Inflammatory macrophage treated with lipopolysaccharide for 4 hours (primary cell): ENCODE measurements around the gene MMP24.
"Not testable (repeated sequence)": the region's sequence is repeated elsewhere in the genome, so short reads cannot be mapped to it uniquely, and the experiment has no call there.

Experiments used
- DNase-seq: peaks from one replicate; pipeline ENCODE4 v3.0.0-alpha.2; 2020

Gene MMP24

DNA sequence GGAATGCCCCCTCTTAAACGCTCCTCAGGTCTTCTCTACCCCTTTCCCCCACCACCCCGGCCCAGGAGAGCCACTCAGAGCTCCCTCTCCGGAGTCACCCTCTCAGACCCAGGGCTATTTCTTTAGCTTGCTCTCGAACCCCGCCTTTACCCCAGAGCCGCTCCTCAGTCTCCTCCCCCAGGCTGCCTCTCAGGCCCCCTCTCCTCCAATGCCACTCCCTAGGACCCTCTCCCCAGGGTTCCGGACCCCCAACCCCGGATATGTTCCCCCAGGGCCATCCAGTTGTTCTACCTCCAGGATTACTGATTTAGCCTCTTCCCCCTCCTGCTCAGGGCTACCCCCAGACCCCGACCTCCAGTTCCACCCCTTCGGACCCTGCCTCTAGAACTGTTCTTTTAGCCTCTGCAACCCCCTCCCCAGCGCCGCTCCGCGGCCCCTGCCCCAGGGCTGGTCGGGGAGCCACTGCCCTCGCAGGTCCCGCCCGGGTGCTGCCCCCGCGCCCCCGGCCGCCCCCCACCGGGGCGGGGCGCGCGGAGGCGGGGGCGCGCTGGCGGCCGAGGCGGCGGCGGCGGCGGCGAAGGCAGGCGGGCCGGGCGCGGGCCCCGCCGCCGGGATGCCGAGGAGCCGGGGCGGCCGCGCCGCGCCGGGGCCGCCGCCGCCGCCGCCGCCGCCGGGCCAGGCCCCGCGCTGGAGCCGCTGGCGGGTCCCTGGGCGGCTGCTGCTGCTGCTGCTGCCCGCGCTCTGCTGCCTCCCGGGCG lies at the start of gene MMP24:
MMP24 (plus strand) TSS at position 565 of the 758 bp plus-strand sequence; CDS start at position 614, 49 bp downstream.
- no peak for DNase-seq

DNA sequence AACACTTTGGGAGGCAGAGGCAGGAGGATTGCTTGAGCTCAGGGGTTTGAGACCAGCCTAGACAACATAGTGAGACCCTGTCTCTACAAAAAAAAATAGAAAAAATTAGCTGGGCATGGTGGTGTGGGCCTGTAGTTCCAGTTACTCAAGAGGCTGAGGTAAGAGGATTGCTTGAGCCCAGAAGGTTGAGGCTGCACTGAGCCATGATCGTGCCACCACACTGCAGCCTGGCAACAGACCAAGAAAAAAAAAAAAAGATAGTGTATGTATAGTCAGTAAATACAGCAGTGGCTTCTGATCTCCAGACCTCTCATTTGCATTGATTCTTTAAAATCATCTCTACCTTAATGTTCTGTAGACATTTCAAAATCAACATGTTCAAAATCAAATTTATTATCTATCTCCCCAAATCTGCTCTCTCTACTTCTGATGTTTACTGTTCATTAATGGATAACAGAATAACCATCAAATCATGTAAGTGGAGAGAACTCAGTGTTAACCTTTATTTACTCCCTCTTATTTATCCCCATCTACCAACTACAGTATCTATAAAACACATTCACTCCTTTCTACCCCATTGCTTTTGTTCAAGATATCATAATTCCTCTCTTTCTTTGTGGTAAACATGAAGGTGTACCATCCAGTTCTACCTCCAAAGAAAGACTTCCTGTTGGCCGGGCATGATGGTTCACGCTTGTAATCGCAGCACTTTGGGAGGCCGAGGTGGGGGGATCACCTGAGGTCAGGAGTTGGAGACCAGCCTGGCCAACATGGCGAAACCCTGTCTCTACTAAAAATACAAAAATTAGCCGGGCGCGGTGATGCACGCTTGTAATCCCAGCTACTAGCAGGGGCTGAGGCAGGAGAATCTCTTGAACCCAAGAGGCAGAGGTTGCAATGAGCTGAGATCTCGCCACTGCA lies 46.9 kb upstream of the MMP24 start:
- DNase-seq: no peak

DNA sequence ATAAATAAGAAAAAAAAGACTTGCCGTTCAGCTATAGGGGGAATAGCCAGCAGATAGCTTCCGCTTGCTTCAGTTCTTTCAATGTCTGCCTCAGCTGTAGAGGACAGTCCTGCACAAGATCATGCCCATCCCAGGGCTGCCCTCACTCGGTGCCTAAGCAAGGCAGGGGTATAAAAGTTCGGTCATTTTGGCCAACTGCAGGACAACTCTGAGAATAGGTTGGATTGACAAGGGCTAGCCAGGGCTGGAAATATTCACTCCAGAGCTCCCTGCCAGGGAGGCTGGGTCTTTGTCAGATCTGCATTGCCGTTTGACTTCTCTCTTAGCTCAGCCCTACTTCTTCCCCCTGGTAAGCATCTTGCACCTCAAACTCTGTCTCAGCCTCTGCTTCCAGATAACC lies 46.2 kb upstream of the MMP24 start:
- DNase-seq: no peak

DNA sequence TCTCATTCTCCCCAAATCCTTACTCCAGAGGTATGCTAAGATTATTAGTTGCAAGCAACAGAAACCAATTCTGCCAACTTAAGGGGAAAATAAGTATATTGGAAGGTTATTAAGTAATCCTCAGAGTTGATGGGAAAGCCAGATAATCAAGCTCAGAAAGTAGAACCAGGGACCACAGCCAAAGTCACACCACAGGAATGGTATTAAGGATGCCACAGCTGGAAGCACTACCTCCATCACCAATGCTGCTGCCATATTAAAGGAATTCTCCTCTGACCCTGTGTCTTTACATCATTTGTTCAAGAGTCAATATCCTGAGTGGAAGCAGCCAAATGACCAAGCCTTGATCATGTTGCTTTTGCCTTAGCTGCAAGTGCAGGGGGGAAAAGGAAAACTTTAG lies 44.8 kb upstream of the MMP24 start:
- DNase-seq: no peak

DNA sequence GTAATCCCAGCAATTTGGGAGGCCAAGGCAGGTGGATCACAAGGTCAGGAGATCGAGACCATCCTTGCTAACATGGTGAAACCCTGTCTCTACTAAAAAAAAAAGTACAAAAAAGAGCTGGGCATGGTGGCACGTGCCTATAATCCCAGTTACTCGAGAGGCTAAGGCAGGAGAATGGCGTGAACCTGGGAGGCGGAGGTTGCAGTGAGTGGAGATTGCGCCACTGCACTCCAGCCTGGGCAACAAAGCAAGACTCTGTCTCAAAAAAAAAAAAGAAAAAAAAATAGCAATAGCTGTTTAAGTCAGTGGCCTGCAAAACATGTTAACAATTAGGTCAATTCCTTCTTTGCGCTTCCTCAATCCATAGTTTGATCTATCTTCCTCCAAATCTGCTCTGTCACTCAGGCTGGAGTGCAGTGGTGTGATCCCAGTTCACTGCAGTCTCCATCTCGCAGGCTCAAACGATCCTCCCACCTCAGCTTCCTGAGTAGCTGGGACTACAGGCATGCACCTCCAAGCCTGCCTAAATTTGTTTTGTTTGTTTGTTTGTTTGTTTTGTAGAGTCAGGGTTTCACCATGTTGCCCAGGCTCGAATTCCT lies 39.7 kb upstream of the MMP24 start:
- not testable (repeated sequence) for DNase-seq

DNA sequence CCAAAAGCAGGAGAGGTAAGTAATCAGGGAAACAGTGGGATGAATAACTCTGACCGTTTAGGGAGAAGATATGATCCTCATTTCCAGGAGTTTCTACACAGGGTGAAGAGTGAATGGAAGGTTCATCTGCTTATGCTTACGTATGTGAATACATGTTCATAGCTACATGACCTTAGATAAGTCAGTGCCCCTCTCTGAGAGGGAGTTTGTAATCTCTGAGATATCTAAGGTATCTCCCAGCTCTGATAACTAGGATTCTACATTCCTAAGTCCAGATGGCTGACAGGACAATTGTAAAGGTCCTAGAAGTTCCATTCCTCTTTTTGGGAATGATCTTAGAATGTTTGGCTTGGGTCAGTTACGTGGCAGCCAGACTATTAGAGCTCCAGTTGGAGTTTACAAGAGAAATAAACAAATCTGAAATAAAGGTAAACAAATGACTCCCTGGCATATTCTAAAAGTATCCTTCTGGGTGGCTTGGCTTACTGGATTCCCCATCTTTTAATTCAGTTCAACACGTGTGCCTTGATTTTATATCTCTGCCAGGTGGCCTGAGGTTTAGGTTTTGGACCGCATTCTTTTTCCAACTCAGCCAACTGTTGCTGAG lies 38.8 kb upstream of the MMP24 start:
- no peak for DNase-seq

DNA sequence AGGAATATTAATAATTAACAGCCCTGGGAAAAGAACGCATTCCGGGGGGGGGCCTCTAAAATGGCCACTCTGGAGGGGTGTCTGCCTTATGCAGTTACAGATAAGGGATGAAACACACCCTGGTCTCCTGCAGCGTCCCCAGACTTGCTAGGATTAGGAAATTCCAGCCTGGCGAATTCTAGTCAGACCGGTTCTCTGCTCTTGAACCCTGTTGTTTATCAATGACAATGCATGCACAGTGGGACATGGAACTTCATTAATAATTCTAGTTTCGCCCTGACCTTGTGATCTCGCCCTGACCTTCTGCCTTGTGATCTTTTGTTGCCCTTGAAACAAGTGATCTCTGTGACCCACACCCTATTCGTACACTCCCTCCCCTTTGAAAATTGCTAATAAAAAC lies 37.3 kb upstream of the MMP24 start:
- DNase-seq: not testable (repeated sequence)

DNA sequence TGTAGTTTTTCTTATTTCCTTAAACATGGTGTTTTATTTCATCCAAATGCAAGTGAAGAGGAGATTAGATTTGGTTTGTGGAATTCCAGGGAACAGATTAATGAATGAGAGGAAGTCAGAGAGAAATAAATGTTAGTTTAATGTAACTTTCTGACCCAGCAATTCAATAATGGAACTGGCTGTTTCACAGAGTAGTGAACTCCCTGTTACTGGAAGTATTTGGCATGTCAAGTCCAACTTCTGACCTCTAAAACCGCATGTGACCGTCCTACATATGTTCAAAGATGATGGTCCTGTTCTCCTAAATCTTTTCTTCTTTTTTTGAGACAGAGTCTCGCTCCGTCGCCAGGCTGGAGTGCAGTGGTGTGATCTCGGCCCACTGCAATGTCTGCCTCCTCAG lies 35.9 kb upstream of the MMP24 start:
- no peak for DNase-seq

DNA sequence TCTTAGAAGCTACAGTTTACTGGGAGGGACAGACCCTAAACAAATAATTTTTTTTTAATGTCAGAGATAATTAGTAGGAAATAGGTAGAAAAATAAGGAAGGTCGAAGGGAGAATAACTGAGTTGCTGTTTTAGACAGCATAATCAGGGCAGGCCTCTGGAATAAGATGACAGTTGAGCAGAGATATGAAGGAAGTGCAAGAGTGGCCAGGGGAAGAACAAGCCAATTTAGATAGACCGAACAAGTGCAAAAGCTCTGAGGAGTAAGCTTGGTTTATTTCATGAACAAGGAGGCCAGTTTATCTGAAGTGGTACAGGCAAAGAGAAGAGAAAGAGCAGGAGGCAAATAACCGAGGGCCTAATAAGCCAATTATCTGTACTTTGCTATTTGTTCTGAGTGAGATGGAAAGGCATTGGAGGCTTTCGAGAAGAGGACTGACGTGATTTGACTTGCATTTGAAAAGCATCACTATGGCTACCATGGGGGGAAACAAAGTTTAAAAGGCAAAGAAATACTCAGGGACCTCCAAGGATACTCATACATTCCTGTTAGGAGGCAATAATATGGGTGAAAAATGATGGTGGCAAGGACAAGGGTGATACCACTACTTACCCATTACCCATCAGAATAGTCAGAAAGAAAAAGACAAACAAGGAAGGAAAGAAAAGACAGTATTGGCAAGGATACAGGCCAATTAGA lies 34.9 kb upstream of the MMP24 start:
- DNase-seq: no peak

DNA sequence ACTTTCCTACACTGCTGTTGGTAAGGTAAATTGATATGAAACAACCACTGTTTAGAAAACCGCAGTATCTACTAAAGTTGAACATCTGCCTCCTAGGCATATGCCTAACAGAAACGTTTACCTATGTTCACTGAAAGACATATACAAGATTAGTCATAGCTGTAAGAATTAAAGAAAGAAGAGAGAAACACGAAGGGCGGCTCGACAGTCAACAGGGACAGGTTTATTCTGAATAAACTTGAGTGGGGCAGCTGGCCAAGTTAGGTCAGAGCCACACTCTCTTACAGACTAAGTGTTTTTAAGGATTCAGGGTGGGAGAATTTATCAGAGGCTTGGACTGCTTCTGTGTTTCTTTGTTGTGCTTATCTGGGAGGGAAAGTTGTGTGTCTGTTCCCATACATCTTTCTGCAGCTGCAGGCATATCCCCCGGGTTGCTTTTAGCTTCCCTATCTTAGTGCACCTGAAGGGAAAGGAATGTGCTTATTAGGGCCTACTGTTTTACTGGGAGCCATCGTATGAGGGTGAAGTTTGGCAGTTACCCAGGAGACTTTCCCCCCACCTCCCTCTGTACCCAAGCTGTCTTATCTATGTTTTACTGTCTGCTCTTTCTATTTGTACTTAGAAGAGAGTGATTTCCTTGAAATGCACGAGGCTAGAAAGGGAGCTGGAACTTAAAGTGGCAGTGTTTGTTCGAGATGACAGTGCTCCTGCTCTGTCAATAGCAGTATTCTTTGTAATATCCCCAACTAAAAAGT lies 34.2 kb upstream of the MMP24 start:
- DNase-seq: no peak

DNA sequence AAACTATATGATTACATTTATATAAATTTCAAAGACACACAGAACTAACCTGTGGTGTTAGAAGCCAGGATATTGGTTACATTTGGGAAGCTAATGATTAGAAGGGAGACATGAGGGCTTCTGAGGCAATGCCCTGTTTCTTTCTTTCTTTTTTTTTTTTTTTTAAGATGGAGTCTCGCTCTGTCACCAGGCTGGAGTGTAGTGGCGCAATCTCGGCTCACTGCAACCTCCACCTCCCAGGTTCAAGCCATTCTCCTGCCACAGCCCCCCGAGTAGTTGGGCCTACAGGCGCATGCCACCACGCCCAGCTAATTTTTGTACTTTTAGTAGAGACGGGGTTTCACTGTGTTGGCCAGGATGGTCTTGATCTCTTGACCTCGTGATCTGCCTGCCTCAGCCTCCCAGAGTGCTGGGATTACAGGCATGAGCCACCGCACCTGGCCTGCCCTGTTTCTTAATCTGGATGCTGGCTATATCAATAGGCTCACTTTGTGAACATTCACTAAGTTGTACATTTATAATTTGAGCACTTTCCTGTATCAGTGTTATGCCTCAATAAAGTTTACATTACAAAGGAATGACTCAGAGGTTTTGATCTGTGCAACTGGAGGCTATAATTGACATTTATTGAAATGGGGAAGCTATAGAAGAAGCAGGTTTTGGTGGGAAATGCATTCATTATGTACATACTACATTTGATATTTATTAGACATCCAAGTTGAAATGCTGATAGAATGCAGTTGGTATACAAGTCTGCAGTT lies 33.3 kb upstream of the MMP24 start:
- not testable (repeated sequence) for DNase-seq

DNA sequence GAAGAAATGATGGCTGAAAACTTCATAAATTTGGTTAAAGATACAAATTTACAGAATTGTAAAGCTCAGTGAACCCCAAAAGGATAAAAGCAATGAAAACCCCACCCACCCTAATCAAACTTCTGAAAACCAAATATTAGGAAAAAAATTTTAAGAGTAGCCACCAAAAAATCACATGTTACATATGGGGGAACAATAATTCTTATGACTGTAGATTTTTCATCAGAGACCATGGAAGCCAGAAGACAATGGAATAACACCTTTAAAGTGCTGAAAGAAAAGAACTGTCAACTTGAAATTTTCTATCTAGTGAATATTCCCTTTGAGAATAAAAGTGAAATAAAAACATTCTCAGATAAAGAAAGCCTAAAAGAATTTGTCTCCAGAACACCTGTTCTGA lies 30.2 kb upstream of the MMP24 start:
- DNase-seq: no peak

DNA sequence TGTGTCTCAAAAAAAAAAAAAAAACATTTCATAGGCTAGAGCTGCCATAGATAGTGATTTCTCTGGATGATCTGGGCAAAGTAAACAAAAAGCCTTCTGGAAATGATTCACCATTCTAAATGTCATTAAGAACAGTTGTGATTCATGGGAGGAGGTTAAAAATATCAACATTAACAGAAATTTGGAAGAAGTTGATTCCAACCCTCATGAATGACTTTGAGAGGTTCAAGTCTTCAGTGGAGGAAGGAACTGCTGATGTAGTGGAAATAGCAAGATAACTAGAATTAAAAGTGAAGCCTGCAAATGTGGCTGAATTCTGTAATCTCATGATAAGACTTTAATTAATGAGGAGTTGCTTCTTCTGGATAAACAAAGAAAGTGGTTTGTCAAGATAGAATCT lies 26.8 kb upstream of the MMP24 start:
- peak; percentile 27 for DNase-seq

DNA sequence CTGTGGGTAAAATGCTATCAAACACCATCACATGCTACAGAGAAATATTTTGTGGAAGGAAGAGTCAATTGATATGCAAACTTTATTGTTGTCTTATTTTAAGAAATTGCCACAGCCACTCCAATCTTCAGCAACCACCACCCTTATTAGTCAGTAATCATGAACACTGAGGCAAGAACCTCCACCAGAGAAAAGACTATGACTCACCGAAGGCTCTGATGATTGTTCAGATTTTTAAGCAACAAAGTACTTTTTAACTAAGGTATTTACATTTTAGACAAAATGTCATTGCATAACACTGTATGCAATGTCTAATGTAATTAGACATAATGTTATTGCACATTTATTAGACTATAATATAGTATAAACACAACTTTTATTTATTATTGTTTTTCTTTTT lies 26.2 kb upstream of the MMP24 start:
- DNase-seq: peak; percentile 89

DNA sequence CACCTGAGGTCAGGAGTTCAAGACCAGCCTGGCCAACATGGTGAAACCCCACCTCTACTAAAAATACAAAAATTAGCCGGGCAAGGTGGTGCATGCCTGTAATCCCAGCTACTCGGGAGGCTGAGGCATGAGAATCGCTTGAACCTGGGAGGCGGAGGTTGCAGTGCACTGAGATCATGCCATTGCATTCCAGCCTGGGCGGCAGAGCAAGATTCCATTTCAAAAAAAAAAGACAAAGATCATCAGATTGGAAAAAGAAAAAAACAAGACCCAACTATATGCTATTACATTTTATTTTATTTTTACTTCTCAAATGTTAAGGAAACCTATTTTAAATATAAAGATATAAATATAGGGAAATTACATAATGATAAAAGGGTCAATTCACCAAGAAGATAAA lies 25.0 kb upstream of the MMP24 start:
- DNase-seq: not testable (repeated sequence)

DNA sequence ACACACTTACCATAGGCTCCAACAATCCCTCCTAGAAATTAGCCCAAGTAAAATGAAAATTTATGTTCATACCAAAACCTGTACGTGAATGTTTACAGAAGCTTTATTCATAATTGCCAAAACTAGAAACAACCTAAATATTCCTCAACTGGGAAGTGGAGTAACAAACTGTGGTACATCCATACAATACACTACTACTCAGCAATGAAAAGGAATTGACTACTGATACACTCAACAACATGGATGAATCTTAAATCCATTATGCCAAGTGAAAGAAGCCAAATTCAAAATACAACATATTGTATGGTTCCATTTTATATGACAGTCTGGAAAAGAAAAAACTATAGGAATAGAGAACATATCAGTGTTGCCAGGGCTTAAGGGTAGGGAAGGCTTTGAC lies 19.7 kb upstream of the MMP24 start:
- DNase-seq: no peak

DNA sequence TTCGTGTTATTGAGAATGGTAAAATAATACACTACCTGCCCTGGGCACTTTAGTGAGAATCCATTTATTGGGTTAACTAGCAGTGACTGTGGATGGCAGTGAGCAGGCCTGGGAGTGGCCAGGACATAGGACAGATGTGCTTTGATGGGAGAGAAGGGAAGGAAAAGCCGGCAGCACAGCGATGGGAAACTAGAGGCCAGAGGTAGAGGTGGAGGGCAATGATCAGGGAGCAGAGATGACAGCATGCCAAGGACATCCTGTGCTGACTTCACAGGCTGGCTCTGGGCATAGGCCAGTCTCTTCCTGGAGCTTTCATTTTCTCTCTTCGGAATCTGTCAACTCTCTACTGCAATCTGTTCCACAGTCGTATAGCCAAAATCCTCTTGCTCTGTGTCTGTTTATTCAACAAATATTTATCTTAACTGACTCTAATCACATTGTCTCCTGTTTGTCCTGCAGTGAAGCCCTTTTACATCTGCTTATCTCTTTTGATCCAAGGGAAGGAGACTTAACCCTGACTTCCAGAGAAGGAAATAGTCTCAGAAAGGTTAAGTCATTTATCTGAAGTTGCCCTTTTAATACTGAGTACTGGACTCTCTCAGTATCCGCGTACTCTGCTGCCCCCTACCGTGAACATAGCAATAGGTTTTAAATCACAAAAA lies 18.4 kb upstream of the MMP24 start:
- peak; percentile 76 for DNase-seq

DNA sequence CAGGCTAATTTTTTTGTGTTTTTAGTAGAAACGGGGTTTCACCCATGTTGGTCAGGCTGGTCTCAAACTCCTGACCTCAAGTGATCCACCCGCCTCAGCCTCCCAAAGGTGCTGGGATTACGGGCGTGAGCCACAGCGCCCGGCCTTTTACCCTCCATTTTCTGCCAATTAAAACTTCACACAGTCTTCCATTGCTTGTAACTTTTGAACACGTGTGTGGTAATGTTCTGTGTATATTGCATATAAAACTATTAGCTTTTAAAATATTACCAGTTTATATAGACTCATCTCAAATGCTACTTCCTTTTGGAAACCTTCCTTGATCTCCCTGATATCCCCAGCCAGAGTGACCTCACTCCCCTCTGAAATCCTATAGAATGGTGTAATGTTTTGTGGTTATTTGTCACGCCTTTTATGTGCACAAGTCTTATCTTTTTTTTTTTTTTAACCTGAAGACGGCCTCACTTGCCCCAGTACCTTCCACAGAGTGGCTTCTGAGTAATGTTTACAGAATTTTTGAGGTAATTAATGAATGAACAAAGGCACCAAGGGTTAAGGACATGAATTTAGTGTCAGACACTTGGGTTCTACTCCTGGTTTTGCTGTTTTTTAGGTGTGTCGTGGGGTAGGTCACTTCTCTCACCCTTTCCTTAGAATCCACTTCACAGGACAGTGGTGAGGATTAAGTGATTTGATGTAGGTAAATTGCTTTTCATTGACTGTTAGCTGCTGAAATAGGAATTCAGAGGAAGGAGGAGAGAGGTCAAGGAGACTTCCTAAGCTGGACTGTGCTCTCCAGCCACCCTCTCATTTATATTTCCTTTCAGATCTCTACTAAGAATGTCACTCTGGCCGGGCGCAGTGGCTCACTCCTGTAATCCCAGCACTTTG lies 11.2 kb upstream of the MMP24 start:
- DNase-seq: peak; percentile 49

DNA sequence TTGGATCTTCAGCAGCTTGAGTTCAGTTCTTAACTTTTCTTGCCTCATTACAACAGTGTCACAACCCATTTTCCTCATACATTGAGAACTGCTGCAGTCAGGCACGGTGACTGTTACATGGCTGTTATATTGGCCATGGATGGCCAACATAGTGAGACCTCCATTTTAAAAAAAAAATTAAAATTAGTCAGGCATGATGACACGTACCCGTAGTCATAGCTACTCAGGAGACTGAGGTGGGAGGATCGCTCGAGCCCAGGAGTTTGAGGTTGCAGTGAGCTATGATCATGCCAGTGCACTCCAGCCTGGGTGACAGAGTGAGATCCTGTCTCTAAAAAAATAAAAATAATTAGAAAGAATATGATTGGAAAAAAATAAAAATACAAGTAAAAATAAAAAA lies 9.9 kb upstream of the MMP24 start:
- DNase-seq: no peak
